H1 (cell line): ENCODE data around the gene LRRC37A. TPM values are rescaled to one million over a fixed set of nuclear protein-coding genes. Genes with fewer than 3 reads are reported as not detected.

Source experiments
- CTCF ChIA-PET: fragments of 300-600 bp; sonication (Branson Sonifier 250); formaldehyde crosslinking; loops from one replicate; lab custom pipeline; 2021; ENCODE audit not compliant: partially characterized antibody; lab: Charles Lee
- POLR2A ChIA-PET: fragments of 300-600 bp; sonication (Branson Sonifier 250); formaldehyde crosslinking; loops from one replicate; lab custom pipeline; 2021; ENCODE audit warnings: inconsistent platforms; ENCODE audit not compliant: partially characterized antibody; lab: Charles Lee
- DNase-seq, 2 experiments: peaks; one replicate each; pipeline versions ENCODE4 v3.0.0 to v3.0.0-alpha.2; 2010 to 2022; ENCODE audit warnings: low spot score in 2 of 2, low read depth in 1 of 2, mixed read lengths in 1 of 2
- FAIRE-seq: peaks from 2 replicates; lab custom pipeline; 2011; peaks lifted over from hg19 to GRCh38; lab: Jason Lieb, UNC
- H2AFZ ChIP-seq: 2 replicates; pipeline ENCODE4 v1.8.1; 2012; ENCODE audit warnings: low read length, inconsistent platforms
- H2AK5ac ChIP-seq: 2 replicates; pipeline ENCODE4 v1.6.1; 2013; ENCODE audit warnings: low read depth, low read length
- H2BK120ac ChIP-seq: replicated peaks from 2 replicates; pipeline ENCODE3; 2013; ENCODE audit warnings: low read depth, low read length, inconsistent platforms
- H2BK12ac ChIP-seq: 2 replicates; pipeline ENCODE4 v1.6.1; 2013; ENCODE audit warnings: low read depth, low read length
- H2BK15ac ChIP-seq: 2 replicates; pipeline ENCODE4 v1.6.1; 2013; ENCODE audit warnings: low read length
- H2BK20ac ChIP-seq: 2 replicates; pipeline ENCODE4 v1.6.1; 2013; ENCODE audit warnings: low read length
- H2BK5ac ChIP-seq: 2 replicates; pipeline ENCODE4 v1.6.1; 2013; ENCODE audit warnings: low read depth, low read length
- H3K14ac ChIP-seq: 2 replicates; pipeline ENCODE4 v1.6.1; 2013; ENCODE audit warnings: inconsistent platforms; ENCODE audit not compliant: insufficient read length
- H3K18ac ChIP-seq: 2 replicates; pipeline ENCODE4 v1.6.1; 2013; ENCODE audit warnings: low read length; ENCODE audit errors: extremely low read depth
- H3K23ac ChIP-seq: 2 replicates; pipeline ENCODE4 v1.6.1; 2013; ENCODE audit warnings: inconsistent platforms; ENCODE audit not compliant: insufficient read length
- H3K23me2 ChIP-seq: 2 replicates; pipeline ENCODE4 v1.6.1; 2013; ENCODE audit warnings: low read depth, low read length
- H3K27ac ChIP-seq: 2 replicates; pipeline ENCODE4 v1.6.1; 2011; ENCODE audit warnings: low read depth, low read length, inconsistent platforms
- H3K27me3 ChIP-seq, 4 experiments: replicated peaks in 1 of 4; 1 replicate in 1 of 4; 2 replicates in 3 of 4; pipeline versions ENCODE4 v1.6.1 to v1.8.1; 2011 to 2013; ENCODE audit warnings: low read length in 3 of 4, mild to moderate bottlenecking in 3 of 4, inconsistent platforms in 2 of 4, mixed read lengths in 2 of 4, moderate library complexity in 1 of 4; ENCODE audit not compliant: control insufficient read depth in 3 of 4, insufficient read depth in 3 of 4; ENCODE audit errors: extremely low read depth in 1 of 4
- H3K36me3 ChIP-seq, 4 experiments: 2 replicates each; pipeline versions ENCODE4 v1.6.1 to v1.8.1; 2011 to 2013; ENCODE audit warnings: mild to moderate bottlenecking in 4 of 4, low read length in 3 of 4, moderate library complexity in 2 of 4, control low read depth in 1 of 4, inconsistent platforms in 1 of 4; ENCODE audit not compliant: insufficient read depth in 4 of 4, control insufficient read depth in 2 of 4
- H3K4ac ChIP-seq: replicated peaks from 2 replicates; pipeline ENCODE3; 2013; ENCODE audit warnings: low read length, low read depth, mixed read lengths, inconsistent platforms; ENCODE audit not compliant: insufficient read length
- H3K4me1 ChIP-seq, 4 experiments: replicated peaks in 1 of 4; 1 replicate in 1 of 4; 2 replicates in 3 of 4; pipeline versions ENCODE4 v1.6.1 to v1.8.1; 2011 to 2013; ENCODE audit warnings: low read length in 3 of 4, inconsistent platforms in 2 of 4, mixed read lengths in 1 of 4; ENCODE audit not compliant: insufficient read depth in 4 of 4, control insufficient read depth in 3 of 4
- H3K4me2 ChIP-seq, 2 experiments: 2 replicates each; pipeline versions ENCODE4 v1.6.1 to v1.8.1; 2011 to 2013; ENCODE audit warnings: low read depth in 2 of 2, low read length in 2 of 2, control low read depth in 1 of 2, inconsistent platforms in 1 of 2, mild to moderate bottlenecking in 1 of 2; ENCODE audit not compliant: insufficient read depth in 1 of 2
- H3K4me3 ChIP-seq, 4 experiments: fragments of 200-600, 300-600 bp in 1 of 4; sonication (generic), shearing (Covaris generic), sonication (Bioruptor Twin) in 1 of 4; 2 replicates each; pipeline versions ENCODE4 v1.5.1 to v1.8.1; 2011 to 2016; ENCODE audit warnings: low read length in 4 of 4, low read depth in 3 of 4, control low read depth in 2 of 4, inconsistent platforms in 2 of 4, mild to moderate bottlenecking in 2 of 4, mixed read lengths in 1 of 4, moderate library complexity in 1 of 4; ENCODE audit not compliant: insufficient read depth in 2 of 4; ENCODE audit errors: extremely low read depth in 1 of 4
- H3K56ac ChIP-seq: replicated peaks from 2 replicates; pipeline ENCODE3; 2013; ENCODE audit warnings: low read depth, mild to moderate bottlenecking, mixed read lengths, low read length, inconsistent platforms; ENCODE audit not compliant: insufficient read length
- H3K79me1 ChIP-seq: 2 replicates; pipeline ENCODE4 v1.6.1; 2013; ENCODE audit warnings: low read depth, low read length, control low read depth
- H3K79me2 ChIP-seq, 2 experiments: 2 replicates each; pipeline versions ENCODE4 v1.6.1 to v1.8.1; 2012 to 2013; ENCODE audit warnings: low read length in 2 of 2, mild to moderate bottlenecking in 2 of 2, inconsistent platforms in 1 of 2; ENCODE audit not compliant: insufficient read depth in 2 of 2, control insufficient read depth in 1 of 2
- H3K9ac ChIP-seq, 4 experiments: replicated peaks in 1 of 4; 1 replicate in 1 of 4; 2 replicates in 3 of 4; pipeline versions ENCODE4 v1.6.1 to v1.8.1; 2011 to 2013; ENCODE audit warnings: low read depth in 3 of 4, low read length in 3 of 4, control low read depth in 2 of 4, mild to moderate bottlenecking in 2 of 4, moderate library complexity in 2 of 4, inconsistent platforms in 1 of 4; ENCODE audit errors: extremely low read depth in 1 of 4
- H3K9me3 ChIP-seq, 2 experiments: 2 replicates each; pipeline versions ENCODE4 v1.6.1 to v1.8.1; 2012 to 2013; ENCODE audit warnings: mild to moderate bottlenecking in 2 of 2, moderate library complexity in 2 of 2, control low read depth in 1 of 2, inconsistent platforms in 1 of 2, low read depth in 1 of 2, low read length in 1 of 2, mixed read lengths in 1 of 2; ENCODE audit not compliant: insufficient read depth in 2 of 2
- H4K20me1 ChIP-seq, 2 experiments: replicated peaks in 1 of 2; 2 replicates each; pipeline versions ENCODE3 to v1.8.1; 2011 to 2013; ENCODE audit warnings: inconsistent platforms in 2 of 2, low read length in 2 of 2, mild to moderate bottlenecking in 1 of 2; ENCODE audit not compliant: insufficient read depth in 2 of 2, control insufficient read depth in 1 of 2
- H4K5ac ChIP-seq: 2 replicates; pipeline ENCODE4 v1.6.1; 2013; ENCODE audit warnings: low read length, low read depth, mixed read lengths, inconsistent platforms; ENCODE audit not compliant: insufficient read length
- H4K8ac ChIP-seq: 2 replicates; pipeline ENCODE4 v1.8.0; 2013; ENCODE audit warnings: mild to moderate bottlenecking, moderate library complexity, low read length, inconsistent platforms; ENCODE audit not compliant: insufficient read depth; ENCODE audit errors: extremely low read depth
- H4K91ac ChIP-seq: replicated peaks from 2 replicates; pipeline ENCODE3; 2013; ENCODE audit warnings: low read length, mixed read lengths, inconsistent platforms; ENCODE audit not compliant: insufficient read length
- GTF2F1 ChIP-seq: IDR thresholded peaks from 2 replicates; pipeline ENCODE4 v1.6.1; 2012; ENCODE audit warnings: low read depth, low read length, improper control_type of control experiment, borderline replicate concordance
- PHF8 ChIP-seq: fragments of 200-600 bp; sonication (generic); conservative IDR thresholded peaks from 2 replicates; pipeline ENCODE4 v1.7.1; 2012; ENCODE audit warnings: low read depth, mild to moderate bottlenecking, inconsistent platforms, low read length, moderate library complexity
- RNF2 ChIP-seq: fragments of 200-900, 300-1000 bp; sonication (generic); IDR thresholded peaks from 2 replicates; pipeline ENCODE4 v1.7.1; 2016; ENCODE audit warnings: borderline replicate concordance, low read depth, mild to moderate bottlenecking, antibody characterized with exemption, low read length; ENCODE audit not compliant: poor library complexity, severe bottlenecking; ENCODE audit errors: missing control alignments
- TCF12 ChIP-seq: IDR thresholded peaks from 2 replicates; pipeline ENCODE4 v1.6.1; 2011; ENCODE audit warnings: low read depth, mild to moderate bottlenecking, low read length
- WGBS, 2 experiments: shearing (Covaris generic) in 1 of 2; methylation state at CpG; one replicate each; pipeline versions ENCODE4 v1.1.6 to v1.1.7; 2013 to 2015; ENCODE audit warnings: low lambda C conversion rate in 2 of 2, mixed read lengths in 2 of 2, inconsistent platforms in 1 of 2, low coverage in 1 of 2, missing lambda C conversion rate in 1 of 2; ENCODE audit not compliant: insufficient replicate concordance in 2 of 2, insufficient coverage in 1 of 2, insufficient read length in 1 of 2; ENCODE audit errors: extremely low coverage in 1 of 2, missing lambda C conversion rate in 1 of 2; 5-methylcytosine and 5-hydroxymethylcytosine counted together
- polyA plus RNA-seq, 7 experiments: library from polyadenylated mRNA; depleted of rRNA in 3 of 7; stranded (reverse) in 5 of 7; unstranded in 2 of 7; fragments of >200 nt in 5 of 7; fragments of 200-250 nt in 2 of 7; gene quantifications; 1 replicate in 5 of 7; 2 replicates in 1 of 7; 4 replicates in 1 of 7; pipeline versions ENCODE4 v1.2.1 to v1.2.3, GENCODE V29; 2011 to 2013; ENCODE audit warnings: missing spikeins in 2 of 7, mixed read lengths in 2 of 7
- total RNA-seq: library from RNA; stranded (reverse); fragmentation: NEBNext Ultra II Directional; extraction: Animal tissue kit (Norgen Biotek cat#: 25700); gene quantifications from 2 replicates; pipeline ENCODE4 v1.2.1, GENCODE V29; 2021
- TF ChIP-seq, protein P1 (sequence below): IDR thresholded peaks from 2 replicates; pipeline ENCODE4 v1.6.1; 2012; ENCODE audit warnings: inconsistent platforms
- TF ChIP-seq, protein P2 (sequence below): IDR thresholded peaks from 2 replicates; pipeline ENCODE4 v1.6.1; 2012; ENCODE audit warnings: low read length, inconsistent platforms
- TF ChIP-seq, protein P3 (sequence below): IDR thresholded peaks from 2 replicates; pipeline ENCODE4 v1.6.1; 2011; ENCODE audit warnings: low read depth, mild to moderate bottlenecking, low read length; ENCODE audit not compliant: insufficient read depth

The LRRC37A gene
- total and polyA plus RNA-seq, 2 of the 8 experiments (the other 6 are each of a cell fraction or from before 2014, with no cell fraction given), result 1.4 to 2.9 TPM

DNA sequence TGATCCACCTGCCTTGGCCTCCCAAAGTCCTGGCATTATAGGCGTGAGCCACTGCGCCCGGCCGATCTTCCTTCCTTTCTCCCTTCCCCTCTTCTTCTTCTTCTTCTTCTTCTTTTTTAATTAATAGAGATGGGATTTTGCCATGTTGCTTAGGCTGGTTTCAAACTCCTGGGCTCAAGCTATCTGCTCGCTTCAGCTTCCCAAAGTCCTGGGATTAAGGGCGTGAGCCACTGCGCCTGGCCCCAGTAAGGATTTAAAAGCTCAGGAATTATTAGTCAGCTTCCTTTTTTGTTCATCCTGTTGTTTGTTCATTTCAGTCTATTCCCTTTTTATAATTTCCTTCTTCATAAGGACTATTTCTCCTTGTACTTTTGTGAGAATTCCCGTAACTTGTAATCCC is 32.7 kb upstream of the LRRC37A start:
- Histone ChIP-seq H2BK12ac (no peak overlapping the region), H3K36me3 (no peaks in the 10 kb centered on the region), H2AK5ac (no peak overlapping the region), H2BK5ac (no peak overlapping the region), H3K4me2 (no peak overlapping the region), H3K4me3 (no peak overlapping the region), H4K20me1 (no peaks in the 10 kb centered on the region), H2BK20ac (no peak overlapping the region), H2BK15ac (no peak overlapping the region), H3K23ac (no peak overlapping the region), H2BK120ac (no peak overlapping the region), H3K23me2 (peaks cover 10% of the 10 kb centered on the region), H4K91ac (no peak overlapping the region), H3K27ac (no peak overlapping the region), H3K79me1 (no peaks in the 10 kb centered on the region), H3K27me3 (peaks cover 13 to 38% (median 34%) of the 10 kb centered on the region in 4 experiments), H3K9me3 (no peaks in the 10 kb centered on the region), H3K4ac (no peak overlapping the region), H4K5ac (no peak overlapping the region), H3K18ac (no peak overlapping the region), H4K8ac (no peak overlapping the region), H3K14ac (no peak overlapping the region), H3K4me1 (peaks cover 0 to 10% (median 5%) of the 10 kb centered on the region in 4 experiments; a peak in 5 of 7 replicates), H3K9ac (no peak overlapping the region), H3K56ac (no peak overlapping the region), H2AFZ (no peak overlapping the region), H3K79me2 (no peaks in the 10 kb centered on the region)
- DNase-seq, result no peak
- ChIA-PET POLR2A (interaction anchor here (0.8 to 1.3 kb wide), 2 partner anchors 14 to 676 kb away, joined by 3 read pairs; no protein-coding TSS in a partner anchor), CTCF (interaction anchor here (0.6 to 1.9 kb wide), 5 partner anchors 12 to 672 kb away, joined by 3 to 6 read pairs (median 4); no protein-coding TSS in a partner anchor)
- 88% methylated on average over 8 of the region's 8 CpGs; no CpG with 5 or more reads in 1 of the 2 experiments for WGBS, 2 experiments
- no peak for FAIRE-seq
- no peak for TF ChIP-seq PHF8
- TF ChIP-seq, protein P1, sequence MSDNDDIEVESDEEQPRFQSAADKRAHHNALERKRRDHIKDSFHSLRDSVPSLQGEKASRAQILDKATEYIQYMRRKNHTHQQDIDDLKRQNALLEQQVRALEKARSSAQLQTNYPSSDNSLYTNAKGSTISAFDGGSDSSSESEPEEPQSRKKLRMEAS, result no peak
- TF ChIP-seq, protein P2, sequence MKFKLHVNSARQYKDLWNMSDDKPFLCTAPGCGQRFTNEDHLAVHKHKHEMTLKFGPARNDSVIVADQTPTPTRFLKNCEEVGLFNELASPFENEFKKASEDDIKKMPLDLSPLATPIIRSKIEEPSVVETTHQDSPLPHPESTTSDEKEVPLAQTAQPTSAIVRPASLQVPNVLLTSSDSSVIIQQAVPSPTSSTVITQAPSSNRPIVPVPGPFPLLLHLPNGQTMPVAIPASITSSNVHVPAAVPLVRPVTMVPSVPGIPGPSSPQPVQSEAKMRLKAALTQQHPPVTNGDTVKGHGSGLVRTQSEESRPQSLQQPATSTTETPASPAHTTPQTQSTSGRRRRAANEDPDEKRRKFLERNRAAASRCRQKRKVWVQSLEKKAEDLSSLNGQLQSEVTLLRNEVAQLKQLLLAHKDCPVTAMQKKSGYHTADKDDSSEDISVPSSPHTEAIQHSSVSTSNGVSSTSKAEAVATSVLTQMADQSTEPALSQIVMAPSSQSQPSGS, result no peak
- no peak for TF ChIP-seq GTF2F1
- TF ChIP-seq TCF12, result no peak
- TF ChIP-seq, protein P3, sequence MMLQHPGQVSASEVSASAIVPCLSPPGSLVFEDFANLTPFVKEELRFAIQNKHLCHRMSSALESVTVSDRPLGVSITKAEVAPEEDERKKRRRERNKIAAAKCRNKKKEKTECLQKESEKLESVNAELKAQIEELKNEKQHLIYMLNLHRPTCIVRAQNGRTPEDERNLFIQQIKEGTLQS, result no peak
- no peak for TF ChIP-seq RNF2
